Gastroesophageal sphincter (tissue), 3 donors: ENCODE results near the gene RAP1GAP2.

Experiments used
- CTCF ChIP-seq, 4 experiments: fragments of 200-600 bp in 2 of 4; fragments of 450-650 bp in 2 of 4; sonication (generic) in 1 of 4; IDR thresholded peaks; one replicate each; pipeline ENCODE4 v1.5.1; 2017 to 2019; ENCODE audit warnings: antibody characterized with exemption in 4 of 4, mild to moderate bottlenecking in 2 of 4, moderate library complexity in 2 of 4
- POLR2A ChIP-seq, 2 donors: fragments of 450-650 bp; IDR thresholded peaks; one replicate each; pipeline ENCODE4 v1.6.1; 2017; ENCODE audit warnings: antibody characterized with exemption in 2 of 2, mild to moderate bottlenecking in 2 of 2, moderate library complexity in 1 of 2
- POLR2AphosphoS5 ChIP-seq: sonication (generic); formaldehyde crosslinking; IDR thresholded peaks from one replicate; pipeline ENCODE4 v1.6.1; 2017; ENCODE audit warnings: antibody characterized with exemption

GRCh38 chr17:2903193-2903974 lies 107.1 kb downstream of the RAP1GAP2 start:
- TF ChIP-seq CTCF (IDR thresholded peaks at IDR 0.05) (no peak), POLR2A (IDR thresholded peaks at IDR 0.05) (no peak), POLR2AphosphoS5 (no peak)
